ENCODE results near the gene SERPINB1.

GRCh38 chr6:2844008-2844407 lies 2.3 kb upstream of the SERPINB1 start:
- TF ChIP-seq CTCF (IDR thresholded peaks at IDR 0.05) (no peak), FOSL2 (IDR thresholded peaks at IDR 0.05; ENCODE audit: borderline replicate concordance, low read depth) (no peak), ZBTB33 (IDR thresholded peaks at IDR 0.05; ENCODE audit: borderline replicate concordance, low read depth) (no peak), EZH2phosphoT487 (IDR thresholded peaks at IDR 0.05; ENCODE audit: borderline replicate concordance, low read depth) (no peak), GABPA (IDR thresholded peaks at IDR 0.05; ENCODE audit: low read depth) (no peak), JUND (IDR thresholded peaks at IDR 0.05) (no peak), RCOR1 (IDR thresholded peaks at IDR 0.05; ENCODE audit: low read length) (no peak), RAD21 (IDR thresholded peaks at IDR 0.05; ENCODE audit: low read length) (no peak), EP300 (IDR thresholded peaks at IDR 0.05; ENCODE audit: borderline replicate concordance in 1 of 2, low read depth in 1 of 2, low read length in 1 of 2) (no peak)
